AG09319 (cell line): ENCODE data around the gene SLC6A12.

ENCODE experiments used
- DNase-seq: peaks from one replicate; pipeline ENCODE4 v3.0.0-alpha.2; 2010; ENCODE audit warnings: low read depth; ENCODE audit errors: extremely low read depth
- CTCF ChIP-seq: IDR thresholded peaks from 2 replicates; pipeline ENCODE4 v1.5.1; 2011; ENCODE audit warnings: low read depth, mild to moderate bottlenecking, inconsistent platforms, low read length, moderate library complexity

Gene SLC6A12

GRCh38 chr12:209851-210250 lies 4.1 kb downstream of the SLC6A12 start:
- DNase-seq = no peak
- TF ChIP-seq CTCF = no peak

GRCh38 chr12:209246-209645 lies 4.7 kb downstream of the SLC6A12 start:
- no peak for DNase-seq
- no peak for TF ChIP-seq CTCF

DNA sequence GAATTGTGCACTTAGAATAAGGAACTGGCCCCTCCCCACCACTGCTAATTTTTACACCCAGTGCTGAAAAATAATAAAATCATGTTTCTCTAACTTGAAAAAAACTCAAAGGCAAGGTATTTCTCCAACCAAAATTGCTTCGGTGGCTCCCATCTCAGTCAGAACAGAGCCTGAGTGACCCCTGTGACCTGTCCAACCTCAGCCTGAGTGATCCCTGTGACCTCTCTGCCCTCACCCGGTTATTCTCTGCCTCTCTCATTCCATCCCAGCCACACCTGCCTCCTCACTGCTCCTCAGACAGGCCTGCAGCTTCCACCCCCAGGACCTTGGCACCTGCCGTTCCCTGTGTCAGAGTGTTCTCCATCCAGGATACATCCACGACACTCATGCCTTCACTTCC lies 5.1 kb downstream of the SLC6A12 start:
- no peak for TF ChIP-seq CTCF
- DNase-seq = no peak

DNA sequence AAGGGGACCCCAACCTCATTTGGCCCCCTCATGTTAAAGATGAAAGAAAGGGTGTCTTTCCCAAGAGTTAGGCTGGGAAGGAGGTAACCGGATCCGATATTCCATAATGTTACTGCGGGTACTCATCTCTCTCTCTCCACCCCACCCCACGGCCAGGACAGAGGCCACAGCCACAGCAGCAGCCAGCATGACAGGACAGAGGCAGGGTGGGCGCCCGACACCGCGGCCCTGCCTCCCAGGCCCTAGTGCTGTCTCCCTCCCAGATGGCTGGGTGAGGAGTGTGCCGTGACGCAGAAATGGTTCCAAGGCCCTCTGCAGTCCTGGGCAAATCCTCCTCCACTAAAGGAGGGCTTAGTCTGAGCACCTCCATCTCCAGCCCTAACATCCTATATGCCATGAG lies 6.2 kb downstream of the SLC6A12 start:
- DNase-seq = no peak
- TF ChIP-seq CTCF = no peak

DNA sequence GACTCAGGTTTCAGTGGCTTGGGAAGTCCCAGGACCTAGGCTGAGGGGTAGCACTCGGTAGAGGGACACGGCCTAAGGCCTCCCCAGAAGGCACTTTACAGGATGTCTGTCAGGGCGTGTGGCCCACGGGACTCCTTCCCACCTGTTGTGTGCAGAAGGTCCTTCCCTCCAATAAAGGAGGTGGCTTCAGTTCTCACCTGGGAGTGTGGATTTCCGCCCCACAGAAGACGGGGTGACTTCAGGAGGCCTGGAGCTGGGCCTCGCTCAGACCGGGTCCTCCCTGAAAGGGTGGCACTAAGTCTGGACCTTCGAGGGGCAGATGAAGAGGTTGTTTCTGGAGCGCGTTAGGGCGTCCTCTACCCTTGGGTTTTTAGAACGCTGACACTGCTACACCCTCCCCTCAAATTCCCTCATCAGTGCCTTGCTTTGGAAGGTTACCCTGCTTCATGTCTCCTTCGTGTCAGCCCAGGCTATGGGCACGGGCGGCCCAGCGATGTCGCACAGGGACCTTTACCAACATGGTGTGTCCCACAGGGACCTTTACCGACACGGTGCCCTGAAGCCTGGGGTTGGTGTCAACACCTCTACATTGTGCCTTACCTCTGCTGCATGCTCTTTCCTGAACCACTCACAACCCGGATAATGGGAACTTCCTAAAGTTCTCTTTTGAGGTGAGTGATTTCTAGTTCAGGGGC lies 7.1 kb downstream of the SLC6A12 start:
- no peak for DNase-seq
- TF ChIP-seq CTCF = no peak

- no peak for TF ChIP-seq CTCF
- no peak for DNase-seq
These were observed 8.9 kb downstream of the SLC6A12 start for GRCh38 chr12:205026-205425.

GRCh38 chr12:204261-204678 lies 9.7 kb downstream of the SLC6A12 start:
- DNase-seq = no peak
- no peak for TF ChIP-seq CTCF
